HepG2 (cell line): ENCODE measurements around the gene BCL6B. TPM values are rescaled to one million over a fixed set of nuclear protein-coding genes. Genes with fewer than 3 reads are reported as not detected.
A peak's percentile ranks its signal among the peaks of the same experiment; 100 is the strongest.

ENCODE experiments used
- BORCS8-MEF2B ChIP-seq: sonication (generic); formaldehyde crosslinking; IDR thresholded peaks from 2 replicates; pipeline ENCODE4 v1.8.0; 2022; ENCODE audit warnings: mild to moderate bottlenecking, missing genetic modification reagents
- DMAP1 ChIP-seq: IDR thresholded peaks from 2 replicates; pipeline ENCODE4 v1.6.1; 2016
- EZH2 ChIP-seq: conservative IDR thresholded peaks from 2 replicates; pipeline ENCODE4 v1.6.1; 2012; ENCODE audit warnings: mild to moderate bottlenecking, low read depth, low read length, moderate library complexity
- HOXD1 ChIP-seq: sonication (generic); formaldehyde crosslinking; IDR thresholded peaks from 2 replicates; pipeline ENCODE4 v1.5.0; 2020; ENCODE audit warnings: missing genetic modification reagents
- IKZF5 ChIP-seq: IDR thresholded peaks from 2 replicates; pipeline ENCODE4 v1.6.1; 2018; ENCODE audit warnings: missing genetic modification reagents, mild to moderate bottlenecking, missing compliant biosample characterization
- SMAD1 ChIP-seq: sonication (generic); formaldehyde crosslinking; IDR thresholded peaks from 2 replicates; pipeline ENCODE4 v1.4.0; 2020; ENCODE audit warnings: missing genetic modification reagents, low read depth, mild to moderate bottlenecking, borderline replicate concordance
- SOX5 ChIP-seq: IDR thresholded peaks from 2 replicates; pipeline ENCODE4 v1.6.1; 2016; ENCODE audit warnings: borderline replicate concordance
- ZBTB20 ChIP-seq: sonication (generic); formaldehyde crosslinking; IDR thresholded peaks from 2 replicates; pipeline ENCODE4 v1.8.1; 2023; ENCODE audit warnings: missing genetic modification reagents, low read depth, mild to moderate bottlenecking, borderline replicate concordance
- ZBTB33 ChIP-seq: sonication (generic); formaldehyde crosslinking; IDR thresholded peaks from 2 replicates; pipeline ENCODE4 v1.4.0; 2020; ENCODE audit warnings: missing genetic modification reagents
- ZBTB49 ChIP-seq: sonication (generic); formaldehyde crosslinking; IDR thresholded peaks from 2 replicates; pipeline ENCODE4 v1.4.0; 2020; ENCODE audit warnings: missing genetic modification reagents, borderline replicate concordance
- ZBTB7A ChIP-seq: sonication (generic); formaldehyde crosslinking; IDR thresholded peaks from 2 replicates; pipeline ENCODE4 v1.8.0; 2022; ENCODE audit warnings: mild to moderate bottlenecking, missing genetic modification reagents
- ZMYM2 ChIP-seq: sonication (generic); formaldehyde crosslinking; IDR thresholded peaks from 2 replicates; pipeline ENCODE4 v1.8.0; 2022; ENCODE audit warnings: mild to moderate bottlenecking, missing genetic modification reagents
- ZNF124 ChIP-seq: sonication (generic); formaldehyde crosslinking; IDR thresholded peaks from 2 replicates; pipeline ENCODE4 v1.4.0; 2020; ENCODE audit warnings: missing genetic modification reagents
- ZNF17 ChIP-seq: sonication (generic); formaldehyde crosslinking; IDR thresholded peaks from 2 replicates; pipeline ENCODE4 v1.5.0; 2020; ENCODE audit warnings: mild to moderate bottlenecking, missing genetic modification reagents
- ZNF180 ChIP-seq: sonication (generic); formaldehyde crosslinking; IDR thresholded peaks from 2 replicates; pipeline ENCODE4 v1.4.0; 2020; ENCODE audit warnings: low read depth, missing genetic modification reagents, borderline replicate concordance
- ZNF225 ChIP-seq: sonication (generic); formaldehyde crosslinking; IDR thresholded peaks from 2 replicates; pipeline ENCODE4 v1.4.0; 2020; ENCODE audit warnings: mild to moderate bottlenecking, missing genetic modification reagents
- ZNF296 ChIP-seq: sonication (generic); formaldehyde crosslinking; conservative IDR thresholded peaks from 2 replicates; pipeline ENCODE4 v1.5.0; 2020; ENCODE audit warnings: mild to moderate bottlenecking, missing genetic modification reagents
- ZNF367 ChIP-seq: sonication (generic); formaldehyde crosslinking; IDR thresholded peaks from 2 replicates; pipeline ENCODE4 v1.4.0; 2020; ENCODE audit warnings: missing genetic modification reagents, borderline replicate concordance
- polyA plus RNA-seq, 8 experiments: library from polyadenylated mRNA; depleted of rRNA in 3 of 8; stranded (reverse) in 7 of 8; unstranded in 1 of 8; fragments of >200 nt; fragmentation: Illumina TruSeq in 4 of 8; extraction: Trizol in 4 of 8; gene quantifications; 2 replicates each; pipeline versions ENCODE4 v1.2.1 to v1.2.3, GENCODE V29; 2011 to 2016; ENCODE audit warnings: low read depth in 4 of 8, missing spikeins in 1 of 8, mixed read lengths in 1 of 8; ENCODE audit not compliant: insufficient read depth in 1 of 8
- total RNA-seq, 5 experiments: library from RNA; depleted of rRNA; stranded (reverse); fragments of >200 nt; fragmentation: Illumina TruSeq; extraction: Trizol; gene quantifications; 2 replicates each; pipeline ENCODE4 v1.2.3, GENCODE V29; 2016; ENCODE audit warnings: low read depth in 1 of 5
- TF ChIP-seq, protein P1 (sequence below): sonication (generic); formaldehyde crosslinking; conservative IDR thresholded peaks from 2 replicates; pipeline ENCODE4 v1.4.0; 2020; ENCODE audit warnings: missing genetic modification reagents
- TF ChIP-seq, protein P2 (sequence below): sonication (generic); formaldehyde crosslinking; IDR thresholded peaks from 2 replicates; pipeline ENCODE4 v1.5.0; 2020; ENCODE audit warnings: mild to moderate bottlenecking, missing genetic modification reagents

Gene BCL6B
- total and polyA plus RNA-seq, 2 of the 13 experiments (the other 11 are each of a cell fraction or from before 2014, with no cell fraction given): not detected

- no peak for TF ChIP-seq EZH2
- no peak for TF ChIP-seq ZMYM2
- TF ChIP-seq ZNF296 (CRISPR knock-in tag): no peak
- TF ChIP-seq ZBTB33: no peak
- TF ChIP-seq ZBTB7A (CRISPR knock-in tag): peak; percentile 8; the same call in 1 of the 2 replicates
- no peak for TF ChIP-seq ZBTB20 (CRISPR knock-in tag)
- TF ChIP-seq ZNF225 (CRISPR knock-in tag): no peak
- no peak for TF ChIP-seq ZNF180 (CRISPR knock-in tag)
- TF ChIP-seq, protein P1, sequence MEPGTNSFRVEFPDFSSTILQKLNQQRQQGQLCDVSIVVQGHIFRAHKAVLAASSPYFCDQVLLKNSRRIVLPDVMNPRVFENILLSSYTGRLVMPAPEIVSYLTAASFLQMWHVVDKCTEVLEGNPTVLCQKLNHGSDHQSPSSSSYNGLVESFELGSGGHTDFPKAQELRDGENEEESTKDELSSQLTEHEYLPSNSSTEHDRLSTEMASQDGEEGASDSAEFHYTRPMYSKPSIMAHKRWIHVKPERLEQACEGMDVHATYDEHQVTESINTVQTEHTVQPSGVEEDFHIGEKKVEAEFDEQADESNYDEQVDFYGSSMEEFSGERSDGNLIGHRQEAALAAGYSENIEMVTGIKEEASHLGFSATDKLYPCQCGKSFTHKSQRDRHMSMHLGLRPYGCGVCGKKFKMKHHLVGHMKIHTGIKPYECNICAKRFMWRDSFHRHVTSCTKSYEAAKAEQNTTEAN: no peak
- no peak; the same call in 1 of the 2 replicates for TF ChIP-seq ZNF367 (CRISPR knock-in tag)
- no peak for TF ChIP-seq ZNF17 (CRISPR knock-in tag)
- no peak; the same call in 1 of the 2 replicates for TF ChIP-seq ZBTB49 (CRISPR knock-in tag)
- TF ChIP-seq, protein P2, sequence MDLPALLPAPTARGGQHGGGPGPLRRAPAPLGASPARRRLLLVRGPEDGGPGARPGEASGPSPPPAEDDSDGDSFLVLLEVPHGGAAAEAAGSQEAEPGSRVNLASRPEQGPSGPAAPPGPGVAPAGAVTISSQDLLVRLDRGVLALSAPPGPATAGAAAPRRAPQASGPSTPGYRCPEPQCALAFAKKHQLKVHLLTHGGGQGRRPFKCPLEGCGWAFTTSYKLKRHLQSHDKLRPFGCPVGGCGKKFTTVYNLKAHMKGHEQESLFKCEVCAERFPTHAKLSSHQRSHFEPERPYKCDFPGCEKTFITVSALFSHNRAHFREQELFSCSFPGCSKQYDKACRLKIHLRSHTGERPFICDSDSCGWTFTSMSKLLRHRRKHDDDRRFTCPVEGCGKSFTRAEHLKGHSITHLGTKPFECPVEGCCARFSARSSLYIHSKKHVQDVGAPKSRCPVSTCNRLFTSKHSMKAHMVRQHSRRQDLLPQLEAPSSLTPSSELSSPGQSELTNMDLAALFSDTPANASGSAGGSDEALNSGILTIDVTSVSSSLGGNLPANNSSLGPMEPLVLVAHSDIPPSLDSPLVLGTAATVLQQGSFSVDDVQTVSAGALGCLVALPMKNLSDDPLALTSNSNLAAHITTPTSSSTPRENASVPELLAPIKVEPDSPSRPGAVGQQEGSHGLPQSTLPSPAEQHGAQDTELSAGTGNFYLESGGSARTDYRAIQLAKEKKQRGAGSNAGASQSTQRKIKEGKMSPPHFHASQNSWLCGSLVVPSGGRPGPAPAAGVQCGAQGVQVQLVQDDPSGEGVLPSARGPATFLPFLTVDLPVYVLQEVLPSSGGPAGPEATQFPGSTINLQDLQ (CRISPR knock-in tag): 0 out of 2 replicates have a peak, but pooled peaks have one; percentile 62
- TF ChIP-seq SOX5: peak; percentile 56; the same call in 1 of the 2 replicates
- 0 out of 2 replicates have a peak, but pooled peaks have one; percentile 48 for TF ChIP-seq ZNF124 (CRISPR knock-in tag)
- TF ChIP-seq BORCS8-MEF2B (CRISPR knock-in tag): peak; percentile 59
- TF ChIP-seq DMAP1: peak; percentile 54; the same call in 1 of the 2 replicates
- TF ChIP-seq SMAD1 (CRISPR knock-in tag): peak; percentile 58; the same call in 1 of the 2 replicates
- TF ChIP-seq IKZF5 (CRISPR knock-in tag): 0 out of 2 replicates have a peak, but pooled peaks have one; percentile 5
- no peak for TF ChIP-seq HOXD1 (CRISPR knock-in tag)
These were observed 12.9 kb downstream of the BCL6B start, which contains the start of gene SLC16A13 (continued) for GRCh38 chr17:7035591-7036368.
